GM12892 (cell line): ENCODE results near the gene CPED1.

Experiments used
- POLR2A ChIP-seq: IDR thresholded peaks from 2 replicates; pipeline ENCODE4 v1.6.1; 2011; ENCODE audit warnings: low read depth, low read length, control low read depth
- POLR2AphosphoS5 ChIP-seq: IDR thresholded peaks from 2 replicates; pipeline ENCODE4 v1.6.1; 2011; ENCODE audit warnings: low read depth, low read length, control low read depth
- TAF1 ChIP-seq: IDR thresholded peaks from 2 replicates; pipeline ENCODE4 v1.6.1; 2011; ENCODE audit warnings: low read depth, mild to moderate bottlenecking, control low read depth, low read length, borderline replicate concordance

GRCh38 chr7:121160150-121161008, 171.9 kb downstream of the CPED1 start:
- no peak for TF ChIP-seq TAF1
- TF ChIP-seq POLR2A, result no peak
- no peak for TF ChIP-seq POLR2AphosphoS5
